B cell (primary cell): ENCODE data around the gene SLC38A6. TPM values are rescaled to one million over a fixed set of nuclear protein-coding genes. Genes with fewer than 3 reads are reported as not detected.

Experiments used
- ATAC-seq: fragments of 200-7000 bp; cut with Tn5 transposase; one replicate; pipeline ENCODE4 v1.10.0; 2021; ENCODE audit warnings: low read depth, mild to moderate bottlenecking, moderate number of reproducible peaks, moderate library complexity
- CTCF ChIA-PET: fragments of 350-600 bp; sonication (Branson Sonifier 250); formaldehyde crosslinking; loops from one replicate; lab custom pipeline; 2021; ENCODE audit warnings: antibody characterized with exemption, inconsistent platforms; lab: Charles Lee
- POLR2A ChIA-PET: fragments of 350-600 bp; sonication (Branson Sonifier 250); formaldehyde crosslinking; loops from one replicate; lab custom pipeline; 2021; ENCODE audit warnings: antibody characterized with exemption; lab: Charles Lee
- DNase-seq: peaks from one replicate; pipeline ENCODE4 v3.0.0; 2013
- H2AFZ ChIP-seq: 2 replicates; pipeline ENCODE4 v1.6.1; 2012; ENCODE audit warnings: mild to moderate bottlenecking, low read depth, low read length; ENCODE audit not compliant: insufficient read depth, poor library complexity, severe bottlenecking
- H3K27ac ChIP-seq, 2 donors: 1 replicate in 1 of 2; 2 replicates in 1 of 2; pipeline ENCODE4 v1.5.1; 2012 to 2013; ENCODE audit warnings: low read length in 2 of 2, mild to moderate bottlenecking in 2 of 2, moderate library complexity in 1 of 2
- H3K27me3 ChIP-seq, 4 experiments: fragments of 200-600 bp in 1 of 4; sonication (generic) in 1 of 4; replicated peaks in 1 of 4; 1 replicate in 2 of 4; 2 replicates in 2 of 4; pipeline versions ENCODE4 v1.6.1 to v1.7.0; 2013 to 2016; ENCODE audit warnings: low read length in 3 of 4, mild to moderate bottlenecking in 2 of 4, mixed read lengths in 1 of 4, moderate library complexity in 1 of 4; ENCODE audit not compliant: insufficient read depth in 4 of 4, control insufficient read depth in 3 of 4; ENCODE audit errors: control extremely low read depth in 1 of 4
- H3K36me3 ChIP-seq, 2 experiments: replicated peaks in 1 of 2; 1 replicate in 1 of 2; 2 replicates in 1 of 2; pipeline versions ENCODE4 v1.6.1 to v1.7.1; 2013; ENCODE audit warnings: low read length in 1 of 2; ENCODE audit not compliant: insufficient read depth in 2 of 2, control insufficient read depth in 1 of 2; ENCODE audit errors: control extremely low read depth in 1 of 2, extremely low read depth in 1 of 2
- H3K4me1 ChIP-seq, 2 donors: fragments of 200-600 bp in 1 of 2; sonication (generic) in 1 of 2; 1 replicate in 1 of 2; 2 replicates in 1 of 2; pipeline versions ENCODE4 v1.5.1 to v1.6.1; 2013 to 2017; ENCODE audit warnings: low read length in 2 of 2; ENCODE audit not compliant: control insufficient read depth in 2 of 2, insufficient read depth in 2 of 2
- H3K4me2 ChIP-seq: replicated peaks from 2 replicates; pipeline ENCODE3; 2012; ENCODE audit warnings: mild to moderate bottlenecking, low read depth, low read length; ENCODE audit not compliant: poor library complexity, severe bottlenecking
- H3K4me3 ChIP-seq, 5 experiments: fragments of 200-600 bp in 1 of 5; sonication (generic) in 1 of 5; 1 replicate in 3 of 5; 2 replicates in 2 of 5; pipeline versions ENCODE4 v1.5.1 to v1.7.0; 2011 to 2016; ENCODE audit warnings: low read length in 4 of 5, mild to moderate bottlenecking in 4 of 5, low read depth in 2 of 5, control low read depth in 1 of 5, moderate library complexity in 1 of 5; ENCODE audit not compliant: insufficient read depth in 1 of 5; ENCODE audit errors: control extremely low read depth in 1 of 5, extremely low read depth in 1 of 5
- H3K79me2 ChIP-seq: fragments of 200-600 bp; sonication (generic); one replicate; pipeline ENCODE4 v1.6.0; 2016; ENCODE audit warnings: low read length; ENCODE audit not compliant: control insufficient read depth, insufficient read depth
- H3K9ac ChIP-seq: fragments of 200-600 bp; sonication (generic); 2 replicates; pipeline ENCODE4 v1.6.1; 2017; ENCODE audit warnings: mild to moderate bottlenecking, low read length, moderate library complexity
- H3K9me3 ChIP-seq, 3 donors: one replicate each; pipeline versions ENCODE4 v1.6.1 to v1.7.1; 2013; ENCODE audit warnings: low read length in 2 of 3; ENCODE audit not compliant: control insufficient read depth in 2 of 3, insufficient read depth in 1 of 3; ENCODE audit errors: control extremely low read depth in 1 of 3
- H4K20me1 ChIP-seq: 2 replicates; pipeline ENCODE4 v1.6.0; 2012; ENCODE audit warnings: mild to moderate bottlenecking, low read length; ENCODE audit not compliant: insufficient read depth, control insufficient read depth, poor library complexity, severe bottlenecking
- H3K27ac Mint-ChIP-seq: one replicate; pipeline ENCODE4 v1.8.0; 2021; ENCODE audit warnings: mixed read lengths
- H3K27me3 Mint-ChIP-seq: one replicate; pipeline ENCODE4 v1.8.0; 2021; ENCODE audit warnings: mixed read lengths
- H3K4me1 Mint-ChIP-seq: one replicate; pipeline ENCODE4 v1.8.0; 2021; ENCODE audit warnings: mixed read lengths
- H3K4me3 Mint-ChIP-seq: one replicate; pipeline ENCODE4 v1.8.0; 2021; ENCODE audit warnings: mixed read lengths
- H3K9me3 Mint-ChIP-seq: one replicate; pipeline ENCODE4 v1.8.0; 2022; ENCODE audit warnings: mixed read lengths; ENCODE audit not compliant: insufficient read depth
- CTCF ChIP-seq: fragments of 200-600 bp; IDR thresholded peaks from one replicate; pipeline ENCODE4 v1.8.0; 2022; ENCODE audit warnings: antibody characterized with exemption, mild to moderate bottlenecking
- EZH2 ChIP-seq: IDR thresholded peaks from 2 replicates; pipeline ENCODE4 v1.6.1; 2012; ENCODE audit warnings: borderline replicate concordance, low read depth, mild to moderate bottlenecking, moderate library complexity, low read length; ENCODE audit not compliant: insufficient read depth, poor library complexity, severe bottlenecking
- WGBS: methylation state at CpG from one replicate; pipeline ENCODE4 v1.1.5; 2013; ENCODE audit warnings: missing lambda C conversion rate; ENCODE audit not compliant: insufficient coverage; 5-methylcytosine and 5-hydroxymethylcytosine counted together
- intact Hi-C: fragments of 100-400 bp; cut with micrococcal nuclease; formaldehyde crosslinking; loops from one replicate; pipeline ENCODE4 v1.10.0; 2022
- polyA plus RNA-seq: library from polyadenylated mRNA; depleted of rRNA; stranded (reverse); fragments of >200 nt; gene quantifications from 2 replicates; pipeline ENCODE4 v1.2.3, GENCODE V29; 2012
- total RNA-seq, 2 donors: library from RNA; stranded (reverse); fragments of 120-200 nt in 1 of 2; gene quantifications; 1 replicate in 1 of 2; 2 replicates in 1 of 2; pipeline versions ENCODE4 v1.2.3 to v1.2.4, GENCODE V29; 2013 to 2022

Gene SLC38A6
- total and polyA plus RNA-seq, 2 donors (not counting 1 experiment from before 2014, with no cell fraction given): 6.4 to 15.9 TPM

DNA sequence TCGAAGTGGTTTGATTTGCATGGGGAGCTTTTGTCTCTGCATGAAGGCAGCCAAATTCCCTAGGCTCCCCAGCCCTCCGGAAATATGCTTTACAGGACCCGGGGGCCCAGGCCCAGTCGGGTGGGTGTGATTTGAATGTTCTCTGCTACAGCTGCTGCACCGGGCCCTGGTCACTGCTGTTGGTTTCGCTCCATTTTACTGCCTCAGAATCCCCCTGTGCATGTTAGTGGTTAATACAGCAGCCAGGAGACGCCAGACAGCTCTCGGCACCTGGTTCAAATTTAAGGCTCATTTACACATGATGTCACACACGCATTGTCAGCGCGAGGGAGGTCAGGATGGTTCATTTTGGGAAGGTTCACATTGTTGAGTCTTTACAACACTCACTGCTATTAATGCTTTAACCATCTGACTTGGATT lies 99.6 kb downstream of the SLC38A6 start:
- 86% methylated on average over 8 of the region's 11 CpGs for WGBS
- Mint-ChIP-seq H3K9me3 (no peaks in the 10 kb centered on the region), H3K4me3 (peak overlapping the region; percentile 38), H3K27me3 (no peaks in the 10 kb centered on the region), H3K4me1 (peaks cover 16% of the 10 kb centered on the region), H3K27ac (peak overlapping the region; percentile 33)
- ChIA-PET CTCF (interaction anchor here (1.1 kb wide), 1 partner anchor 46 kb away, joined by 3 read pairs; no protein-coding TSS in a partner anchor), POLR2A (no interaction called here)
- Histone ChIP-seq H3K4me1 (peaks cover 3 to 8% of the 10 kb centered on the region in 2 donors), H2AFZ (no peak overlapping the region), H3K4me2 (peak overlapping the region; percentile 35), H3K27me3 (no peaks in the 10 kb centered on the region), H3K4me3 (no peak overlapping the region), H3K27ac (no peak overlapping the region), H4K20me1 (no peaks in the 10 kb centered on the region), H3K9ac (no peak overlapping the region), H3K9me3 (no peaks in the 10 kb centered on the region), H3K79me2 (no peaks in the 10 kb centered on the region), H3K36me3 (no peaks in the 10 kb centered on the region)
- TF ChIP-seq CTCF (no peak), EZH2 (no peak)
- DNase-seq: peak; percentile 19
- peak; percentile 73 for ATAC-seq
- intact Hi-C loops: no loop called here

- POLR2A ChIA-PET: no interaction called here
- intact Hi-C loops: no loop called here
These were observed 107.0 kb downstream of the SLC38A6 start for GRCh38 chr14:61088081-61088480.

More at GRCh38 chr14:61088081-61088480, 107.0 kb downstream of the SLC38A6 start:
- peaks cover 0 to 2% (median 0%) of the 10 kb centered on the region in 3 donors for H3K9me3 ChIP-seq
- no peak overlapping the region for H3K4me3 ChIP-seq
- Mint-ChIP-seq H3K27me3 (no peaks in the 10 kb centered on the region), H3K4me3 (no peak overlapping the region), H3K27ac (no peak overlapping the region), H3K4me1 (peaks cover 5% of the 10 kb centered on the region), H3K9me3 (no peaks in the 10 kb centered on the region)
- no peak overlapping the region for H3K9ac ChIP-seq
- no CpG with 5 or more reads among the region's 1 CpG for WGBS
- no peaks in the 10 kb centered on the region for H3K4me1 ChIP-seq
- no peaks in the 10 kb centered on the region for H4K20me1 ChIP-seq
- TF ChIP-seq EZH2 (no peak), CTCF (no peak)
- H3K4me2 ChIP-seq: no peak overlapping the region
- no peaks in the 10 kb centered on the region for H3K27me3 ChIP-seq
- H3K79me2 ChIP-seq: no peaks in the 10 kb centered on the region
- no peaks in the 10 kb centered on the region for H3K36me3 ChIP-seq
- H3K27ac ChIP-seq: no peak overlapping the region
- DNase-seq: no peak
- no peak for ATAC-seq
- H2AFZ ChIP-seq: no peak overlapping the region
- CTCF ChIA-PET: no interaction called here
